Dedifferentiated amniotic fluid mesenchymal stem cell (primary cell): ENCODE results near the gene LILRA6.
A peak's percentile ranks its signal among the peaks of the same experiment; 100 is the strongest.
"Not testable (repeated sequence)": the region's sequence is repeated elsewhere in the genome, so short reads cannot be mapped to it uniquely, and the experiment has no call there.

Source experiments
- DNase-seq: peaks from one replicate; pipeline ENCODE4 v3.0.0-alpha.2; 2016; ENCODE audit errors: extremely low spot score

Gene LILRA6

DNA sequence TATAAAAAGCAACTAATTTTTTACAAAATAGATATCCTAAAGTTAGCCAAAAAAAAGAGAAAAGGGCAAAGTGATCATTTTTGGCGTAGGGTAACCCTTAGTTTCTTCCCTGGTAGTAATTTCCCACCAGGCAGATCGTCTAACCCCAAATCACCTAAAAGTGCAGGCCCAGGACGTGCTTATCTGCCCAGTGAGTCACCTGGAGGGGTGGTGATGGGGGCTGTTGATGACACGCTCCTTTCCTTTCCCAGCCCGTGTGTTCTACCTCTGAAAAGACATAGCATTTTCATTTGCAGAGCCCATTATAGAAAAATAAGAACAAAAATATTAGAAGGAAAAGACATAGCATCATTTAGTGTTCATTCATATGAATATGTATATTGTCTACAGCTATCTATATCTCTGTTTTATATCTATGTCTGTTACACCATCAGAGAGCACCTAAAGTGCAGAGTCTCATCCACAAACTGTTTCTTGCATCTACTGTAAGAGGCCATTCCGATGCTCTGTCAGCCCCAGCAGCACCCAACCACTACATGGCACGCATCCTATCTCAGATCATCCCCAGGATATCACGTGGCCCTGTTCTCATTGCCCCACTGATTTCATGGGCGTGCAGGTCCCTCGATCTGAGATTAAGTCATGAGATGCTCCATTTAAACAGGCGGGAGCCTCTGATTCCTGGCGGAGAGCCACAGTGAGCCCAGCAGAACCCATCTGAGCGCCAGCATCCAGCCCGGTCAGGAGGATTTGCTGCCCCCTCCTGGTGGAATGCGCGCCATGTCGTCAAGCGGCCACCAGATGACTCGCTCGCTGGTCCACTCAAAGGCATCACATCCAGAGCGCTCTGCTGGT lies 11.3 kb downstream of the LILRA6 start:
- peak; percentile 73 for DNase-seq

DNA sequence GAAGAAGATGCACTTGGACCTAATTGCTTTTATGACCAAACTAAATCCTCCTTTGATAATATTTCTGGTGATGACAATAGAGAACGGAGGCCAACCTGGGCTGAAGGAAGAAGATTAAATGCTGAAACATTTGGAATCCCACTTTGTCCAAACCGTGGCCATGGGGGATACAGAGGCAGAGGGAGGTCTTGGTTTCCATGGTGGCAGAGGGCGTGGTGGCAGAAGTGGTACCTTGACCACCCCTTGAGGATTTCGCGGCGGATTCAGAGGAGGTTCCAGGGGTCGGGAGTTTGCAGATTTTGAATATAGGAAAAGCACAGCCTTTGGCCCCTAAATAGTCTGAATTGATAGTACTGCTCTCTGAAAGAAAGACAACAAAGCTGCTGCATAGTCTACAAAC lies 12.6 kb downstream of the LILRA6 start:
- DNase-seq: peak; percentile 11

DNA sequence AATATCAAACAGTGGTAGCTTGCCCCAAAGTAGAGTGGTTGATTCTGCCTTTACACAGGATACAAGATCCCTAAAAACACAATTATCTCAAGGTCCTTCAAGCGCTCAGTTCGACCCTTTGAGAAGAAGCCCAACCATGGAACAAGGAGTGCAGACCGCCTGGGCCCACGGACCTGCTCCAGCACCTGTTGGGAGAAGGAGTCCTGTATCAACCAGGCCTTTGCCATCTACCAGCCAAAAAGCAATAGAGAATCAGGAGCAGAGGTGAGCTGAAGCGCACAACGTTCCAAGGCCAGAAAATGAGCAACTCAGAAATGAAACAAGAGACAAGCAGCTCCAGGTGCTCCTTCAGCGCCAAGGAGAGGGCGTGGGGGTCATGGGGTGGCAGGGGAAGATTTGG lies 13.4 kb downstream of the LILRA6 start:
- DNase-seq: peak; percentile 14

DNA sequence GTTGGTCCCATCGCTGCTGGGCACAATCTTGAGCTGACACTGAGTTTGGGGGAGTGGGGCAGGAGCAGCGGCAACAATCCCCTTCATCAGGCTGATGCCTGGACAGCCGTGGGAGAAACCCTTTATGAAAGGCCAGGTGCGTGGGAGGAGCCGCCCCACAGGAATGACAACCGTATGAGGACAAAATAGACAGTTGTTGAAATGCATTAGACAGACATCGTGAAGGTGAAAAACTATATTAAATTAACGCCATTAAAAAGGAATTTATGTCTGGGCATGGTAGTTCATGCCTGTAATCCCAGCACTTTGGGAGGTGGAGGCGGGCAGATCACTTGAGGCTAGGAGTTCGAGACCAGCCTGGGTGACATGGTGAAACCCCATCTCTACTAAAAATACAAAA lies 18.0 kb downstream of the LILRA6 start:
- DNase-seq: peak; percentile 4

DNA sequence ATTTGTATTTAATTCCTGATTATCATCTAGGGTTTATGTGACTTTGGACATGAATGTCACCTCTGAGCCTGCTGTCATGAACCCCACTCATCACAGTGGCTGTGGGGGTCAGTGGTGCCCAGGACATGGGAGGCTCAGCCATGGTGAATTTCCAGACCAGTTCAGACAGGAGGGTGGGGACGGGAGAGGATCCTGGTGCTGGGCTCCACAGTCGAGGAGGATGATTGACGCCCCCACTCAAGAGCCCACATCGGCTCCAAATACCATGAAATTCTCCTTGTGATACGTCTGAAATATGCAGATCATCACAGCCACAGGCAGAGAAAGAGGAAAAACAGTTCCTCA lies 18.7 kb downstream of the LILRA6 start:
- DNase-seq: peak; percentile 9

DNA sequence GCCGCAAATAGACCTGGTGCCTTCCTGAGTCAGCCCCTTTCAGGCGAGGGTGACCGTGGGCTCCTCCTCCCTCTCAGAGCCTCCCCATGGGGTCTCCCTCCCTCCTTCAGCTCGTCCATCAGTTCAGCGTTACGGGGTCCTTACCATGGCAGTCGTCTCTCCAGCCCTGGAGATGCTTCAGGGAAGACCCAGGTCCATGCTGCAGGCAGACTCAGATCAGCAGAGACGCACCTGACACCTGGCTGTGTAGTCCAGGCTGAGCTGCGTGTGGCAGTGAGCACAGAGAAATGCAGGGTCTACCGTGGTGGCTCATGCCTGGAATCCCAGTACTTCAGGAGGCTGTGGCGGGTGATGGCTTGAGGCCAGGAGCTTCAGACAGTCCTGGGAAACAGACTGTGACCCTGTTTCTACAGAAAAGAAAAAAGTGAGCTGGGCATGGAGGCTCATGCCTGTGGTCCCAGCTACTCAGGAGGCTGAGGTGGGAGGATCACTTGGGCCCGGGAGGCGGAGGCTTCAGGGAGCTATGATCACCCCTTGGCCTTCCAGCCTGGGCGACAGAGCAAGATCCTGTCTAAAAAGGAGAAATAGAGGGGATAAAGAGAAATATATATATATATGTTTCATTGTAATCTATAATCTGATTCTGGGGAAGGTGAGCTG lies 19.2 kb downstream of the LILRA6 start:
- DNase-seq: peak; percentile 11

DNA sequence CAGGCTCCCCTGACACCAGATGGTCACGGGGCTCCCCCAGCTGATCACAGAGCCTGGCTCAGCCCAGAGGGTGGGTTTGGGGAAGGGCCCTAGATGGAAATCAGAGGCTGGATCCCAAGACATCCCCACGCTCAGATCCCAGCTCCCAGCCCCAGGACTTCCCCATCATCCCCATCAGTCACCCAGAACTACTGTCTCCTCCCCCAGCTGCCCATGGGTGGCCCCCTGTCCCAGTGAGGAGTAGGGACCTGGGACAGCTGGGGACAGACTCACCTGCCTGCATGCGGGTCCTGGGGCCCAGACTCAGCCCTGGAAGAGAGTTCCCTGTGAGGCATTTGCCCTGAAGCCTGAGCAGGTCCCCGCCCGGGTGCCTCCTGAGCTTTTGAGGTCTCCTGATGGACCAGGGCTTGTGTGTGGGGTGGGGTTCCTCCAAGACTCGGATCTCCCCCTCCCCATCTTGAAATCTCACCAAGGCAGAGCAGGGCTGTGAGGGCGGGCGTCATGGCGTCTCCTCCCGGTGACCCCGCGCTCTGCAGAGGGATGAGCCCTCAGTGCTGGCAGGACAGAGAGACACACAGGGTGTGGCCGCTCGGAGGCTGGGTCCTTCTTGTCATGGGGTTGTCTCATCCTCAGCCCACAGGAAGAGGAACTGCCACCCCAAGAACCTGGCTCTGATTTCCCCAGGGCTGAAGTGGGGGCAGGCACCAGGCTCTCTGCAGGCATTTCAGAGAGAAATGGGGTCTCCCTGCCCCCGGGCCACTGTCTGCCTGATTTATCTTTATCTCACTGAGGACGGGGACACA lies 19.9 kb downstream of the LILRA6 start, which contains the start of gene LILRB3:
Gene LILRB3, minus strand, starts transcription at position 534 of the 803 bp plus-strand sequence. Its CDS starts 31 bp downstream, at position 503.
- DNase-seq: peak; percentile 1

DNA sequence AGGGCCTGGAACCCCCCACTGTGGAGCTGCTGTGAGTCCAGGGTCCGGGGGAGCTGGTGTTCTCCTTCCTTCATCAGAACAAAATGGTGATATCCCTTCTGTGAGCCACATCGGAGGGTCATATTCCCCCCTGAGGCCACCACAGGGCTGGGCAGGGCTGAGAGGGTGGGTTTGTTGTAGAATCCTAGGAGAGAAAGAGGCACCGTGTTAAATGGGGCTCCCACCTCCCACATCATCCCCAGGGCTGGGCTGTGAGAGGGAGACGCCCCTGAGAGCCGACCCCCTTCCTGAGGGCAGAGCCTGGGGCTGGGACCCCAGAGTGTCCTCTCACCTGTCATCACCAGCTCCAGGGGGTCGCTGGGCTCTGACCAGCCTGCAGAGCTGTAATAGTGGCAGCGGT lies 20.6 kb downstream of the LILRA6 start:
- DNase-seq: peak; percentile 7

DNA sequence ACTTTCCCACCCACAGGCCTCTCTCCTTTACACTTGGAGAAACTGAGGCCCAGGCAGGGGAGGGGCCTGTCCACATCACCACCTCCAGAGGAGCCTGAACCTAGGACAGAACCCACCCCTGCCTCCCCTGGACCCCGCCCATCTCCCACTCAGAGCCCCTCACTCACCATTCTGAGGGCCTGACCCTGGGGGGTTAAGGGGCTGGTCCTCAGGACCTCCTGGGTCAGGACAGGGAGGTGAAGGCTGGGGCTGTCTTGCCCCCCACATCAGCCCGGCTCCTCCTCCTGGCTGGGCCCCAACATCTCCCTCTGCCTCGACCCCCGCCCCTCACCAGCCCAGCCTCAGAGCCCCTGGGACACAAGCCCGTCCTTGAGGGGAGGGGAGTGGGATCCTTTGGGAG lies 22.9 kb downstream of the LILRA6 start:
- DNase-seq: not testable (repeated sequence)

DNA sequence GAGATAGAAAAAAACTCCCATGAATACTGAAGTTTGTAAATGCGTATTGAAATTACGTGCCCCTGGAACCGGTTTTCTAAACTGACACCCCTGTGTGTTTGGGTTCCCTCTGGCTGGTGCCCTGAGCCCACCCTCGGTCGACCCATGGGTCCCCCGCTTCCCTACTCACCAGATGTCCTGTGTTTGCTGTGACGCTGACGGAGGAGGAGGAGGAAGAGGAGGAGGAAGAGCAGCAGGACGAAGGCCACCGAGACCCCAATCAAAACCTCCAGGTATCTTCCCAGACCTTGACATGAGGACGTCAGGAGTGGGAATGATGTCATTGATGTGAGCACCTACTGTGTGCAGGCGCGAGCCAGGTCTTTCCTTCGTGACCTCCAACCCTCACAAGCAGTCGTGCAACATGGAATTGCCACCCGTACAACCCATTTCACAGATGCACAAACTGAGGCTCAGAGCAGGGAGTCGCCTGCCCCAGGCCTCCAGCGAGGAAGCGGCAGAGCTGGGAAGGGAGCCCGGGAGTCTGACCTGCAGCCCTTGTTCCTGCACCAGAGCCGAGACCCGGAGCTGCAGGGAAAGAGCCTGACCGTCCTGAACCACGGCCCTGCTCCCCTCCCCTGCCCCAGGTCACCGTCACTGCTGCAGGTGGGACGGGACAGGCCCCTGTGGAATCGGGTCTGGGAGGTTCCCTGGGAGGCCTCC lies 23.5 kb downstream of the LILRA6 start:
- DNase-seq: peak; percentile 9

DNA sequence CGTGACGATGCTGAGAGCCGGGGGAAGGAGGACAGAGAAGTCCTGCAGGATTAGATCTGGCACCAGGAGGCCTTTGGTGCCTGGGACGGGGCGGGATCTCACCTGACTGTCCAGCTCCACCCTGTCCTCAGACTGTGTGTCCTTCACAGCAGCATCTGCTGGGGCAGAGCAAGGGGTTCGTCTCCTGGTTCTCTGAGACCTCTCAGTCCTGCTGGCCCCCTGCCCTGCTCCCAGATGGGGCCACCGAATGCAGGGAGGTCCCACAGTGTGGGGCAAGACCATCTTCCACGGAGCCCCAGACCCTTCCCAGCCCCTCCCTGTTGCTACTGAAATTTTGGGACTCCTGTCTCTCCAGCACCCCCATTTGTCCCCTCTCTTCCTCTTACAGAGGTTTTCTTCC lies 24.3 kb downstream of the LILRA6 start:
- peak; percentile 1 for DNase-seq

DNA sequence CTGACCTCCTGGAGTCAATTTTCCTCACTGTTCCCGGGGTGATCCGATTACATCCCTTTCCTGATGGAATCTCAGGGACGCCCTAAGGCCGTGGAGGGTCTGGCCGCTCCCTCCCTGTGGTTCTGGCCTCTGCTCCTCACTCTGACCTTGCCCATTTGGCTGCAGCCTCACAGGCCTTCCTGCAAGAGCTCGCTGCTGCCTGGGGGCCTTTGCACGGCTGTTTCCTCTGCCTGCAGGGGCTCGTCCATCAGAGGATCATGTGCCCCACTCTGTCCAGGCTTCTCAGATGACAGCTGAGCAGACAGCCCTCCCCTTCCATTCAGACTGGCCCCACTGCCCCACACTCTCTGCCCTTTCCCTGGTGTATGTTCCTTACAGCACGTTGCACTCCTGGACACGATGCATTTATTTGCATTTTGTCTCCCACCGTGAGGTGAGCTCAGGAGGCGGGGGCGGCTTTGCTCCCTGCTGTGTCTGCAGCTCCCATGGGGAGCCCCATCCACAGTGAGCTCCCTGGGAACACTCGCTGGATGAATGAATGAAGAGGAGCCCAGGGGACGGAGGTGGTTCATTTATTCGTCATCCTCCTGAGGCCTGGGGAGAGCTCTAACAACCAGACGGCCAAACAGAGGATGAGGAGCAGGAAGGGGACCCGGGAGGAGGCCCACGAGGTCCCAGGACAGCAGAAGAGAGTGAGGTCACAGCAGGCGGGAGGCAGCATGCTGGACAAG lies 24.9 kb downstream of the LILRA6 start:
- not testable (repeated sequence) for DNase-seq

DNA sequence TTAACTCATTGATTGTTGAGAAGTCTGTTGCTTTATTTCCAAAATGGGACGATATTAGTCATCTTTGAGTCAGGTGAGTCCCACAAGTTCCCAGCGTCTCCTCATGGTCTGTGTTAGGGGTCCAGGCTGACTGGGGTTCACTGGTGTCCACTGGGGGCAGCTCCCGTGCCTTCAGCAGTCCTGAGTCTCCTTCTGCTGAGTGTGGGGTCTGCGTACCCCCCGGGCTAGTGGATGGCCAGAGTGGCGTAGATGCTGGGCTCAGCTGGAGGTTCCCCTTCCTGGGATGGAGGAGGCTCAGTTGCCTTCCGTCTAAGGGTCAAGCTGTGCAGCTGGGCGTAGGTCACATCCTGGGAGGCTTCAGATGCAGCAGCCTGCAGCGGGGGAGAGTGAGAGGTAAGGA lies 25.7 kb downstream of the LILRA6 start:
- peak; percentile 6 for DNase-seq

DNA sequence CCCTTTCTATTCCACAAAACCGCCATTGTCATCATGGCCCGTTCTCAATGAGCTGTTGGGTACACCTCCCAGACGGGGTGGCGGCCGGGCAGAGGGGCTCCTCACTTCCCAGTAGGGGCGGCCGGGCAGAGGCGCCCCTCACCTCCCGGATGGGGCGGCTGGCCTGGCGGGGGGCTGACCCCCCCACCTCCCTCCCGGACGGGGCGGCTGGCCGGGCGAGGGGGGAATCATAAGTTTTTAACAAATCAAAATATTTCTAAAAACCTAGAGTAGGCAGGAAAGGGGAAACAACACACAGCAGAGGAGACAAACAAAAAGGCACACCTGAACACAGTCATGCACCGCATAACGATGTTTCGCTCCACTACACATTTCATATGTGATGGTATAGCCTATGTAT lies 27.9 kb downstream of the LILRA6 start:
- not testable (repeated sequence) for DNase-seq

DNA sequence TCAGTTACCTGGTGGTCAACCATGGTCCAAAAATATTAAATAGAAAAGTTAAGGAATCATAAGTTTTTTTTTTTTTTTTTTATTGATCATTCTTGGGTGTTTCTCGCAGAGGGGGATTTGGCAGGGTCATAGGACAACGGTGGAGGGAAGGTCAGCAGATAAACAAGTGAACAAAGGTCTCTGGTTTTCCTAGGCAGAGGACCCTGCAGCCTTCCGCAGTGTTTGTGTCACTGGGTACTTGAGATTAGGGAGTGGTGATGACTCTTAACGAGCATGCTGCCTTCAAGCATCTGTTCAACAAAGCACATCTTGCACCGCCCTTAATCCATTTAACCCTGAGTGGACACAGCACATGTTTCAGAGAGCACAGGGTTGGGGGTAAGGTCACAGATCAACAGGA lies 28.4 kb downstream of the LILRA6 start:
- not testable (repeated sequence) for DNase-seq

DNA sequence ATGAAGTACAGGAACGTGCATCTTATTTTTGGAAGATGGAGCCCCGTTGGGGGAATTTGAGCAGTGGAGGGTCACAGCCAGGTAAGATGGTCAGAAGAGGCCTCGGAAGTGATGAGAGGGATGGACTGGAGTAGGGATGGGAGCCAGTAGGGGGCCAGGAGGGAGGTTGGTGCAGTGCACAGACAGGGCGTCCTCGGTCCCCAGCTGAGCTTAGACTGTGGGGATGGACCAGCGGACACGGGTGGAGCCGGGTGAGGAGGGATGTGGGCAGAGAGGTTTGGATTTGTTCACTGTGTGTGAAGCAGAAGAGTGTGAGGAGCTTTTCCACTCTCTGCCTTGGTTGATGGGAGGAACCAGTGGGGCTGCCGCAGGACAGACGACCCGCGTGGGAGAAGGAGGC lies 31.4 kb downstream of the LILRA6 start:
- DNase-seq: no peak

DNA sequence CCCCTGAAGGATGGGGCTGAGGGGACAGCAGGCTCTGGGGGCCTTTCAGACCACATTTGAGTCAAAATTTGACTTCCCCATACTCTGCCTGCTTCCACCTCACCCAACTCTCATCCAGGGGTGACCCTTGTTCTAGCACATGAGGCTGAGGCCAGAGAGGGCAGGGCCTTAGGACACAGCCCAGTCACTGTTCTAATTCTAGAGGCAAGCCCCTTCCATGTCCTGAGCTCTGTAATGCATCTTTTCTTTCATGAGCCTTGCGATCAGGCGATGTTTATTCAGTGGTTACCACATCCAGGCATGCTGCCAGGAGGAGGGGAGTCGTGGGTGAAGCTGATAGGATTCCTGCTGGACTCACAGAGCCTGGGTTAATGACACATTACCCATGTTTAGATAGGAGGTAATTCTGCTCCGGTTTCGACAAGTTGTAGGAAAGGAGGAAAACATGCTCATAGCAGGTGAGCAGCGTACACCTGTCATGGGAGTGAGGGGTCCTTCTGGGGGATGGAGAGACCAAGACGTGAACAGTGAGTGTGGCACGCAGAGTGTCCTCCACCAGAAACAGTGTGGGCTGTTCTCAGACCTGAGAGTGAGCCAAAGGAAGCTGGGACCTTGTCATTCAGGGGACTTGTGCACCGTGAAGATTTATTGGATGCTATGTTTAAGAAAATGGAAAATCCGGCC lies 32.6 kb downstream of the LILRA6 start:
- DNase-seq: peak; percentile 94

DNA sequence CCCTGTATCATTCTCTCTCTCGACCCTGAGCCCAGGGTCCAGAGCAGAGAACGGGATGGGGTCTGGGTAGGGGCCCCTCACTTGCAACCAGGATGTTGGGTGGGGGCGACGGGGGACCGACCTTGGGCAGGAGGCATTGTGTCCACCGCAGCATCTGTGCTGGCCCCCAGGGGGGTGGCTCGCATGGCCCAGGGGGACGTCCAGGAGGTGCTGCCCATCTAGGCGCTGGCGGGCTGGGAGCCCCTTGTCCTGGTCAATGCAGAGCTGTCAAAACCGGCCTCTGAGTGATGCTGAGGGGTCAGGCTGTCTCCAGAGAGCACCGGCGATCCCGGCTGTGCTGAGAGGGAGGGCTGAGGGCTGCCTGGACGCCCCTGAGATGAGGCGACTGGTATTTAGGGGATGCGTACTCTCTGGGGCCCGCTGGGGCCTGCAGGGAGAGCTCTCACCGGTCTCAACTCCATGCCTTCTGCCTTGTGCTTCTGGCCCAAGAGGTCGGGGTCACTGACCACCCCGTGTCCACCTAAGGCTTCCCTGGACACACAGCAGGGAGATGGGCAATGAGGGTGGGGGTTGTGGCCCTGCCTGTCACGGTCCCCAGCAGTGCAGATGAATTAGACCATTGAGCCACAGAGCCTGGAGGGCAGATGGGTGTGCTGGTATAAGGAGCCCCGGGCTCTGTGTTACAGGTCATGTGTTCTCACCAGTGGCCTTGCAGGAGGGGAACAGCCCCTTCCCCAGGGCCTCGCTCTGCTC lies 33.4 kb downstream of the LILRA6 start:
- DNase-seq: no peak

DNA sequence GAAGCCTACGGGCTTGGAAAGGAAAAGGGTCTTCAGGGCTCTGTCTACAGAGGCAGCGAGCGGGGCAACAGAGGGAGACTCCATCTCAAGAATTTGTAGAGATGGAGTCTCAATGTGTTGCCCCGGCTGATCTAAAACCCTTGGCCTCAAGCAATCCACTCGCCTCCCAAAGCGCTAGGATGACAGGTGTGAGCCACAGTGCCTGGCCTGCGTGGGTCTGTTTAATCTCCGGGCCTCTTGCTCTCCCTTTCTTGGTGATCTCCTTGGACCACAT lies 33.9 kb downstream of the LILRA6 start:
- no peak for DNase-seq
